ENCODE data around the gene CECR2.

The CECR2 gene

GRCh38 chr22:17369439-17370025, at the start of gene CECR2:
CECR2 (plus strand) TSS chr22:17369460; CDS start chr22:17369784, 324 bp downstream.
- peak in 1 of 2 donors; percentile 5 for DNase-seq (ENCODE audit: low read depth in 2 of 2)

- DNase-seq (ENCODE audit: low read depth in 2 of 2), result no peak
Measured at GRCh38 chr22:17319546-17319945, 49.7 kb upstream of the CECR2 start.

GRCh38 chr22:17322511-17322910, 46.7 kb upstream of the CECR2 start:
- no peak for DNase-seq (ENCODE audit: low read depth in 2 of 2)

- no peak for DNase-seq (ENCODE audit: low read depth in 2 of 2)
Measured at GRCh38 chr22:17331690-17332089, 37.6 kb upstream of the CECR2 start.

- DNase-seq (ENCODE audit: low read depth in 2 of 2), result no peak
Measured at GRCh38 chr22:17332109-17332800, 37.0 kb upstream of the CECR2 start.

GRCh38 chr22:17334059-17334458, 35.2 kb upstream of the CECR2 start:
- DNase-seq (ENCODE audit: low read depth in 2 of 2), result no peak

GRCh38 chr22:17334983-17335382, 34.3 kb upstream of the CECR2 start:
- no peak for DNase-seq (ENCODE audit: low read depth in 2 of 2)

- no peak for DNase-seq (ENCODE audit: low read depth in 2 of 2)
Measured at GRCh38 chr22:17336061-17336460, 33.2 kb upstream of the CECR2 start.

- DNase-seq (ENCODE audit: low read depth in 2 of 2), result no peak
Measured at GRCh38 chr22:17337639-17338038, 31.6 kb upstream of the CECR2 start.

GRCh38 chr22:17339095-17339693, 30.1 kb upstream of the CECR2 start:
- no peak for DNase-seq (ENCODE audit: low read depth in 2 of 2)

GRCh38 chr22:17342361-17342760, 26.9 kb upstream of the CECR2 start:
- no peak for DNase-seq (ENCODE audit: low read depth in 2 of 2)

- DNase-seq (ENCODE audit: low read depth in 2 of 2), result no peak
Measured at GRCh38 chr22:17343766-17344165, 25.5 kb upstream of the CECR2 start.

- DNase-seq (ENCODE audit: low read depth in 2 of 2), result no peak
Measured at GRCh38 chr22:17346578-17346977, 22.7 kb upstream of the CECR2 start.

GRCh38 chr22:17347724-17348123, 21.5 kb upstream of the CECR2 start:
- DNase-seq (ENCODE audit: low read depth in 2 of 2), result no peak

GRCh38 chr22:17348464-17349103, 20.7 kb upstream of the CECR2 start:
- no peak for DNase-seq (ENCODE audit: low read depth in 2 of 2)

- no peak for DNase-seq (ENCODE audit: low read depth in 2 of 2)
Measured at GRCh38 chr22:17349172-17349571, 20.1 kb upstream of the CECR2 start.

GRCh38 chr22:17350292-17350691, 19.0 kb upstream of the CECR2 start:
- DNase-seq (ENCODE audit: low read depth in 2 of 2), result no peak

GRCh38 chr22:17352798-17353197, 16.5 kb upstream of the CECR2 start:
- no peak for DNase-seq (ENCODE audit: low read depth in 2 of 2)

GRCh38 chr22:17357688-17358087, 11.6 kb upstream of the CECR2 start:
- no peak for DNase-seq (ENCODE audit: low read depth in 2 of 2)

GRCh38 chr22:17358415-17358814, 10.8 kb upstream of the CECR2 start:
- DNase-seq (ENCODE audit: low read depth in 2 of 2), result no peak

GRCh38 chr22:17359501-17359900, 9.8 kb upstream of the CECR2 start:
- DNase-seq (ENCODE audit: low read depth in 2 of 2), result no peak

- DNase-seq (ENCODE audit: low read depth in 2 of 2), result no peak
Measured at GRCh38 chr22:17366329-17366728, 2.9 kb upstream of the CECR2 start.

- peak; percentile 17 to 28 for DNase-seq (ENCODE audit: low read depth in 2 of 2)
Measured at GRCh38 chr22:17366830-17367229, 2.4 kb upstream of the CECR2 start.
